B cell (primary cell): ENCODE results near the gene BNC2. TPM values are rescaled to one million over a fixed set of nuclear protein-coding genes. Genes with fewer than 3 reads are reported as not detected.

Experiments used
- ATAC-seq: fragments of 200-7000 bp; cut with Tn5 transposase; one replicate; pipeline ENCODE4 v1.10.0; 2021; ENCODE audit warnings: low read depth, mild to moderate bottlenecking, moderate number of reproducible peaks, moderate library complexity
- CTCF ChIA-PET: fragments of 350-600 bp; sonication (Branson Sonifier 250); formaldehyde crosslinking; loops from one replicate; lab custom pipeline; 2021; ENCODE audit warnings: antibody characterized with exemption, inconsistent platforms; lab: Charles Lee
- POLR2A ChIA-PET: fragments of 350-600 bp; sonication (Branson Sonifier 250); formaldehyde crosslinking; loops from one replicate; lab custom pipeline; 2021; ENCODE audit warnings: antibody characterized with exemption; lab: Charles Lee
- DNase-seq: peaks from one replicate; pipeline ENCODE4 v3.0.0; 2013
- H2AFZ ChIP-seq: 2 replicates; pipeline ENCODE4 v1.6.1; 2012; ENCODE audit warnings: mild to moderate bottlenecking, low read depth, low read length; ENCODE audit not compliant: insufficient read depth, poor library complexity, severe bottlenecking
- H3K27ac ChIP-seq, 2 donors: 1 replicate in 1 of 2; 2 replicates in 1 of 2; pipeline ENCODE4 v1.5.1; 2012 to 2013; ENCODE audit warnings: low read length in 2 of 2, mild to moderate bottlenecking in 2 of 2, moderate library complexity in 1 of 2
- H3K27me3 ChIP-seq, 4 experiments: fragments of 200-600 bp in 1 of 4; sonication (generic) in 1 of 4; replicated peaks in 1 of 4; 1 replicate in 2 of 4; 2 replicates in 2 of 4; pipeline versions ENCODE4 v1.6.1 to v1.7.0; 2013 to 2016; ENCODE audit warnings: low read length in 3 of 4, mild to moderate bottlenecking in 2 of 4, mixed read lengths in 1 of 4, moderate library complexity in 1 of 4; ENCODE audit not compliant: insufficient read depth in 4 of 4, control insufficient read depth in 3 of 4; ENCODE audit errors: control extremely low read depth in 1 of 4
- H3K36me3 ChIP-seq, 2 experiments: replicated peaks in 1 of 2; 1 replicate in 1 of 2; 2 replicates in 1 of 2; pipeline versions ENCODE4 v1.6.1 to v1.7.1; 2013; ENCODE audit warnings: low read length in 1 of 2; ENCODE audit not compliant: insufficient read depth in 2 of 2, control insufficient read depth in 1 of 2; ENCODE audit errors: control extremely low read depth in 1 of 2, extremely low read depth in 1 of 2
- H3K4me1 ChIP-seq, 2 donors: fragments of 200-600 bp in 1 of 2; sonication (generic) in 1 of 2; 1 replicate in 1 of 2; 2 replicates in 1 of 2; pipeline versions ENCODE4 v1.5.1 to v1.6.1; 2013 to 2017; ENCODE audit warnings: low read length in 2 of 2; ENCODE audit not compliant: control insufficient read depth in 2 of 2, insufficient read depth in 2 of 2
- H3K4me2 ChIP-seq: replicated peaks from 2 replicates; pipeline ENCODE3; 2012; ENCODE audit warnings: mild to moderate bottlenecking, low read depth, low read length; ENCODE audit not compliant: poor library complexity, severe bottlenecking
- H3K4me3 ChIP-seq, 5 experiments: fragments of 200-600 bp in 1 of 5; sonication (generic) in 1 of 5; 1 replicate in 3 of 5; 2 replicates in 2 of 5; pipeline versions ENCODE4 v1.5.1 to v1.7.0; 2011 to 2016; ENCODE audit warnings: low read length in 4 of 5, mild to moderate bottlenecking in 4 of 5, low read depth in 2 of 5, control low read depth in 1 of 5, moderate library complexity in 1 of 5; ENCODE audit not compliant: insufficient read depth in 1 of 5; ENCODE audit errors: control extremely low read depth in 1 of 5, extremely low read depth in 1 of 5
- H3K79me2 ChIP-seq: fragments of 200-600 bp; sonication (generic); one replicate; pipeline ENCODE4 v1.6.0; 2016; ENCODE audit warnings: low read length; ENCODE audit not compliant: control insufficient read depth, insufficient read depth
- H3K9ac ChIP-seq: fragments of 200-600 bp; sonication (generic); 2 replicates; pipeline ENCODE4 v1.6.1; 2017; ENCODE audit warnings: mild to moderate bottlenecking, low read length, moderate library complexity
- H3K9me3 ChIP-seq, 3 donors: one replicate each; pipeline versions ENCODE4 v1.6.1 to v1.7.1; 2013; ENCODE audit warnings: low read length in 2 of 3; ENCODE audit not compliant: control insufficient read depth in 2 of 3, insufficient read depth in 1 of 3; ENCODE audit errors: control extremely low read depth in 1 of 3
- H4K20me1 ChIP-seq: 2 replicates; pipeline ENCODE4 v1.6.0; 2012; ENCODE audit warnings: mild to moderate bottlenecking, low read length; ENCODE audit not compliant: insufficient read depth, control insufficient read depth, poor library complexity, severe bottlenecking
- H3K27ac Mint-ChIP-seq: one replicate; pipeline ENCODE4 v1.8.0; 2021; ENCODE audit warnings: mixed read lengths
- H3K27me3 Mint-ChIP-seq: one replicate; pipeline ENCODE4 v1.8.0; 2021; ENCODE audit warnings: mixed read lengths
- H3K4me1 Mint-ChIP-seq: one replicate; pipeline ENCODE4 v1.8.0; 2021; ENCODE audit warnings: mixed read lengths
- H3K4me3 Mint-ChIP-seq: one replicate; pipeline ENCODE4 v1.8.0; 2021; ENCODE audit warnings: mixed read lengths
- H3K9me3 Mint-ChIP-seq: one replicate; pipeline ENCODE4 v1.8.0; 2022; ENCODE audit warnings: mixed read lengths; ENCODE audit not compliant: insufficient read depth
- EZH2 ChIP-seq: IDR thresholded peaks from 2 replicates; pipeline ENCODE4 v1.6.1; 2012; ENCODE audit warnings: borderline replicate concordance, low read depth, mild to moderate bottlenecking, moderate library complexity, low read length; ENCODE audit not compliant: insufficient read depth, poor library complexity, severe bottlenecking
- WGBS: methylation state at CpG from one replicate; pipeline ENCODE4 v1.1.5; 2013; ENCODE audit warnings: missing lambda C conversion rate; ENCODE audit not compliant: insufficient coverage; 5-methylcytosine and 5-hydroxymethylcytosine counted together
- intact Hi-C: fragments of 100-400 bp; cut with micrococcal nuclease; formaldehyde crosslinking; loops from one replicate; pipeline ENCODE4 v1.10.0; 2022
- polyA plus RNA-seq: library from polyadenylated mRNA; depleted of rRNA; stranded (reverse); fragments of >200 nt; gene quantifications from 2 replicates; pipeline ENCODE4 v1.2.3, GENCODE V29; 2012
- small RNA-seq: library from RNA; depleted of rRNA; stranded (forward); fragments of <200 nt; gene quantifications from one replicate; pipeline ENCODE3, GENCODE V24; 2012; ENCODE audit warnings: low replicate concordance, low read depth; ENCODE audit not compliant: insufficient read length
- total RNA-seq, 2 donors: library from RNA; stranded (reverse); fragments of 120-200 nt in 1 of 2; gene quantifications; 1 replicate in 1 of 2; 2 replicates in 1 of 2; pipeline versions ENCODE4 v1.2.3 to v1.2.4, GENCODE V29; 2013 to 2022

BNC2 gene
- total and polyA plus RNA-seq, 2 donors (not counting 1 experiment from before 2014, with no cell fraction given): 0.01 TPM; not detected in 1

DNA sequence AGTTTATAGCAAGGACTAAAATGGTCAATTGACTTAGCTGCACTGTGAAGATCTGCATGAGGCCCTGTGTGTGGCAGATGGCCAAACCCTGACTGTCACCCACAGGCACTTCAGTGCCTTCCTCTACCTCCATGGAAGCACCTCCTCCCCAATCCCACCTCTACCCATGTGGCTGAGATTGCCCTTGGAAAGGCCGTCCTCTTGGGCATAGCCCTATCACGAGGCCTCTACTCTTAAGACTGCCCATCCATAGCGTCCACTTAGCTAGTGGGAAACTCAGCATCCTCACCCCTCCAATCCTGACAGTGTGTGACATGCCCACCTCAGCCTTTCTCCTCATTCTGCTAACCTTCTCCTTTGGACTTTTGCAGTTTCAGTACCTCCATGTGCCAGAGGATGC, 510.2 kb downstream of the BNC2 start:
- no peaks in the 10 kb centered on the region for H3K9me3 Mint-ChIP-seq
- WGBS: 94% methylated on average over 3 of the region's 3 CpGs
- no peak overlapping the region for H3K9ac ChIP-seq
- ChIA-PET CTCF (no interaction called here), POLR2A (no interaction called here)
- no peak overlapping the region for H3K27ac ChIP-seq
- no peak overlapping the region for H3K4me3 ChIP-seq
- ATAC-seq: no peak
- no peaks in the 10 kb centered on the region for H4K20me1 ChIP-seq
- H3K4me1 Mint-ChIP-seq: no peaks in the 10 kb centered on the region
- no peaks in the 10 kb centered on the region for H3K79me2 ChIP-seq
- no peak overlapping the region for H3K4me2 ChIP-seq
- no peaks in the 10 kb centered on the region for H3K27me3 ChIP-seq
- no peak overlapping the region for H3K27ac Mint-ChIP-seq
- H3K4me3 Mint-ChIP-seq: no peak overlapping the region
- H3K4me1 ChIP-seq: no peaks in the 10 kb centered on the region
- H3K36me3 ChIP-seq: no peaks in the 10 kb centered on the region
- no peak for DNase-seq
- TF ChIP-seq EZH2: no peak
- intact Hi-C loops: no loop called here
- peaks cover 0 to 4% (median 0%) of the 10 kb centered on the region in 3 donors for H3K9me3 ChIP-seq
- no peaks in the 10 kb centered on the region for H3K27me3 Mint-ChIP-seq
- no peak overlapping the region for H2AFZ ChIP-seq

Small RNA genes lying within 50 kb of the gene (small RNA-seq; reads per million reads assigned to genes)
- not detected for gene LSM1P1
